Stomach (tissue), 4 donors: ENCODE data around the gene NGB.

Source experiments
- POLR2A ChIP-seq, 4 donors: fragments of 450-650 bp; IDR thresholded peaks; one replicate each; pipeline ENCODE4 v1.6.1; 2016; ENCODE audit warnings: antibody characterized with exemption in 4 of 4, control low read depth in 2 of 4, mild to moderate bottlenecking in 1 of 4, moderate library complexity in 1 of 4
- POLR2AphosphoS5 ChIP-seq, 3 donors: sonication (generic); formaldehyde crosslinking; IDR thresholded peaks; one replicate each; pipeline ENCODE4 v1.6.1; 2016; ENCODE audit warnings: antibody characterized with exemption in 3 of 3
- TF ChIP-seq, protein P1 (sequence below), 7 experiments: fragments of 450-650 bp in 4 of 7; fragments of 200-600 bp in 3 of 7; sonication (generic) in 3 of 7; IDR thresholded peaks; one replicate each; pipeline ENCODE4 v1.5.1; 2016 to 2019; ENCODE audit warnings: antibody characterized with exemption in 7 of 7, control low read depth in 2 of 7, mild to moderate bottlenecking in 1 of 7

GRCh38 chr14:77248666-77249065 is 22.3 kb downstream of the NGB start:
- TF ChIP-seq POLR2AphosphoS5 (IDR thresholded peaks at IDR 0.05): no peak
- TF ChIP-seq, protein P1, sequence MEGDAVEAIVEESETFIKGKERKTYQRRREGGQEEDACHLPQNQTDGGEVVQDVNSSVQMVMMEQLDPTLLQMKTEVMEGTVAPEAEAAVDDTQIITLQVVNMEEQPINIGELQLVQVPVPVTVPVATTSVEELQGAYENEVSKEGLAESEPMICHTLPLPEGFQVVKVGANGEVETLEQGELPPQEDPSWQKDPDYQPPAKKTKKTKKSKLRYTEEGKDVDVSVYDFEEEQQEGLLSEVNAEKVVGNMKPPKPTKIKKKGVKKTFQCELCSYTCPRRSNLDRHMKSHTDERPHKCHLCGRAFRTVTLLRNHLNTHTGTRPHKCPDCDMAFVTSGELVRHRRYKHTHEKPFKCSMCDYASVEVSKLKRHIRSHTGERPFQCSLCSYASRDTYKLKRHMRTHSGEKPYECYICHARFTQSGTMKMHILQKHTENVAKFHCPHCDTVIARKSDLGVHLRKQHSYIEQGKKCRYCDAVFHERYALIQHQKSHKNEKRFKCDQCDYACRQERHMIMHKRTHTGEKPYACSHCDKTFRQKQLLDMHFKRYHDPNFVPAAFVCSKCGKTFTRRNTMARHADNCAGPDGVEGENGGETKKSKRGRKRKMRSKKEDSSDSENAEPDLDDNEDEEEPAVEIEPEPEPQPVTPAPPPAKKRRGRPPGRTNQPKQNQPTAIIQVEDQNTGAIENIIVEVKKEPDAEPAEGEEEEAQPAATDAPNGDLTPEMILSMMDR (IDR thresholded peaks at IDR 0.05): no peak
- TF ChIP-seq POLR2A (IDR thresholded peaks at IDR 0.05): no peak
